NCI-H2081 (cell line): ENCODE results near the gene STIM2.
"Not testable (repeated sequence)": the region's sequence is repeated elsewhere in the genome, so short reads cannot be mapped to it uniquely, and the experiment has no call there.

Experiments used
- DNase-seq, 2 experiments: peaks; one replicate each; lab custom pipeline; 2025; lab: John Stamatoyannopoulos, UW

The STIM2 gene

GRCh38 chr4:26867914-26868684 lies 7.5 kb downstream of the STIM2 start:
- DNase-seq: no peak

GRCh38 chr4:26870576-26871262 lies 10.1 kb downstream of the STIM2 start:
- no peak for DNase-seq

- DNase-seq: no peak
Observed at GRCh38 chr4:26871611-26872010, 11.0 kb downstream of the STIM2 start.

- DNase-seq: no peak
Observed at GRCh38 chr4:26873391-26874026, 12.9 kb downstream of the STIM2 start.

- no peak for DNase-seq
Observed at GRCh38 chr4:26874110-26874509, 13.5 kb downstream of the STIM2 start.

GRCh38 chr4:26877406-26877805 lies 16.8 kb downstream of the STIM2 start:
- no peak for DNase-seq

GRCh38 chr4:26877961-26878360 lies 17.3 kb downstream of the STIM2 start:
- DNase-seq: no peak

GRCh38 chr4:26878794-26879391 lies 18.3 kb downstream of the STIM2 start:
- DNase-seq: no peak

GRCh38 chr4:26879805-26880204 lies 19.2 kb downstream of the STIM2 start:
- DNase-seq: no peak

- no peak for DNase-seq
Observed at GRCh38 chr4:26884026-26884425, 23.4 kb downstream of the STIM2 start.

GRCh38 chr4:26884486-26884988 lies 23.9 kb downstream of the STIM2 start:
- DNase-seq: no peak

GRCh38 chr4:26885912-26886274 lies 25.3 kb downstream of the STIM2 start:
- DNase-seq: no peak

GRCh38 chr4:26887143-26887542 lies 26.5 kb downstream of the STIM2 start:
- DNase-seq: no peak

GRCh38 chr4:26887809-26888208 lies 27.2 kb downstream of the STIM2 start:
- DNase-seq: no peak

GRCh38 chr4:26889356-26889755 lies 28.7 kb downstream of the STIM2 start:
- no peak for DNase-seq

- no peak for DNase-seq
Observed at GRCh38 chr4:26891054-26891453, 30.4 kb downstream of the STIM2 start.

GRCh38 chr4:26891867-26892266 lies 31.2 kb downstream of the STIM2 start:
- DNase-seq: no peak

- DNase-seq: no peak
Observed at GRCh38 chr4:26892480-26893150, 32.0 kb downstream of the STIM2 start.

GRCh38 chr4:26893491-26893890 lies 32.9 kb downstream of the STIM2 start:
- no peak for DNase-seq

GRCh38 chr4:26894881-26895280 lies 34.2 kb downstream of the STIM2 start:
- not testable (repeated sequence) for DNase-seq

GRCh38 chr4:26896636-26897035 lies 36.0 kb downstream of the STIM2 start:
- no peak for DNase-seq

- DNase-seq: no peak
Observed at GRCh38 chr4:26899991-26900390, 39.4 kb downstream of the STIM2 start.
